ENCODE data around the gene PQBP1. TPM values are rescaled to one million over a fixed set of nuclear protein-coding genes. Genes with fewer than 3 reads are reported as not detected.

Gene PQBP1
- total and polyA plus RNA-seq, 2 donors (not counting 1 experiment from before 2014, with no cell fraction given): 41.1 to 57.0 TPM

- Histone ChIP-seq H3K9ac (ENCODE audit: insufficient read depth, low read length) (no peak overlapping the region), H2AFZ (ENCODE audit: low read length) (no peak overlapping the region), H4K20me1 (ENCODE audit: control insufficient read depth, extremely low read depth, insufficient read depth, low read length) (no peaks in the 10 kb centered on the region), H3K9me3 (ENCODE audit: control insufficient read depth, insufficient read depth, low read depth, low read length) (no peaks in the 10 kb centered on the region), H3K36me3 (ENCODE audit: control insufficient read depth, insufficient read depth, low read length) (peaks cover 2% of the 10 kb centered on the region), H3K4me1 (ENCODE audit: control insufficient read depth, extremely low read depth, insufficient read depth, low read length) (no peaks in the 10 kb centered on the region), H3K4me3 (replicated peaks in 1 of 4; ENCODE audit: control extremely low read depth in 1 of 4, insufficient read depth in 1 of 4, low read depth in 3 of 4, low read length in 4 of 4) (no peak overlapping the region), H3K27ac (ENCODE audit: insufficient read depth, low read length) (no peak overlapping the region), H3K4me2 (ENCODE audit: extremely low read depth, insufficient read depth, low read length) (no peak overlapping the region), H3K79me2 (ENCODE audit: control insufficient read depth, insufficient read depth, low read length) (no peaks in the 10 kb centered on the region), H3K27me3 (ENCODE audit: control insufficient read depth, insufficient read depth, low read length) (no peaks in the 10 kb centered on the region)
- TF ChIP-seq EZH2 (IDR thresholded peaks at IDR 0.05; ENCODE audit: low read length, missing control alignments): no peak
- TF ChIP-seq, protein P1, sequence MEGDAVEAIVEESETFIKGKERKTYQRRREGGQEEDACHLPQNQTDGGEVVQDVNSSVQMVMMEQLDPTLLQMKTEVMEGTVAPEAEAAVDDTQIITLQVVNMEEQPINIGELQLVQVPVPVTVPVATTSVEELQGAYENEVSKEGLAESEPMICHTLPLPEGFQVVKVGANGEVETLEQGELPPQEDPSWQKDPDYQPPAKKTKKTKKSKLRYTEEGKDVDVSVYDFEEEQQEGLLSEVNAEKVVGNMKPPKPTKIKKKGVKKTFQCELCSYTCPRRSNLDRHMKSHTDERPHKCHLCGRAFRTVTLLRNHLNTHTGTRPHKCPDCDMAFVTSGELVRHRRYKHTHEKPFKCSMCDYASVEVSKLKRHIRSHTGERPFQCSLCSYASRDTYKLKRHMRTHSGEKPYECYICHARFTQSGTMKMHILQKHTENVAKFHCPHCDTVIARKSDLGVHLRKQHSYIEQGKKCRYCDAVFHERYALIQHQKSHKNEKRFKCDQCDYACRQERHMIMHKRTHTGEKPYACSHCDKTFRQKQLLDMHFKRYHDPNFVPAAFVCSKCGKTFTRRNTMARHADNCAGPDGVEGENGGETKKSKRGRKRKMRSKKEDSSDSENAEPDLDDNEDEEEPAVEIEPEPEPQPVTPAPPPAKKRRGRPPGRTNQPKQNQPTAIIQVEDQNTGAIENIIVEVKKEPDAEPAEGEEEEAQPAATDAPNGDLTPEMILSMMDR (conservative IDR thresholded peaks at IDR 0.05 in 1 of 2, IDR thresholded peaks at IDR 0.05 in 1 of 2; ENCODE audit: low read depth in 1 of 2, low read length in 2 of 2): no peak
- DNase-seq (ENCODE audit: low read depth in 2 of 2): no peak
Observed at GRCh38 chrX:48933757-48934156, 36.0 kb downstream of the PQBP1 start.

DNA sequence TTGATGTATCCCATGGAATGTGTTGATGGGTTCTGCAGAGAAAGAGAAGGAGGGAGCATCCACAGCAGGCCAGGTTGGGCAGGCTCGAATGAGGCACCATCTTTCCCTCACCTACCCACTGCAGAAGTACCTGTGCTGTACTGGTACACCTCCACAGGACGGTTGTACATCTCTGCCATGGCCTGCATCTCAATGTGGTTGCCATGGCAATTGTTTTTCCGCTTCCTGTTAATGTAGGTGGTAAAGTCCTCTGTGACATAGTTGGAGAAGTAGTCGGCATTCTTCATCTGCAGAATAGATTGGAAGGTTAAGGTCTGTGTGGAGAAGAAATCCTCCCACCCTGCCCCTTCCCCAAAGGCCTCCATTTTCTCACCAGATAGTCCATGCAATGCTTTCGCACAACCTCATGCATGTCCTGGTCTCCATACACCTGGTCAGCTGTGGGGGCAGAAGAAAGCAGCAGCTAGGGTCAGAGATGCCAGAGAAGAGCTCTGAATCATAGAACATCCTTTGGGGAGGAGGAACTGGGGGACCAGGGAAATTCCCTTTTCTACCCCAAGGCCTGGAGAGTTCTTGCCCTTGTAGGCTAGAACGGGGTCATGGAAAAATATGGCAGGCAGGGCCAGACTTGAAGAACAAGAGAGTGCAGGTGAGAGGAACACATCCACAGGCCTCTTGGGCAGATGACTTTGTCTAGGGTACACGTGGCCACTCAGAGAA is 37.0 kb downstream of the PQBP1 start:
- Histone ChIP-seq H3K4me2 (ENCODE audit: extremely low read depth, insufficient read depth, low read length) (no peak overlapping the region), H3K27me3 (ENCODE audit: control insufficient read depth, insufficient read depth, low read length) (no peaks in the 10 kb centered on the region)

DNA sequence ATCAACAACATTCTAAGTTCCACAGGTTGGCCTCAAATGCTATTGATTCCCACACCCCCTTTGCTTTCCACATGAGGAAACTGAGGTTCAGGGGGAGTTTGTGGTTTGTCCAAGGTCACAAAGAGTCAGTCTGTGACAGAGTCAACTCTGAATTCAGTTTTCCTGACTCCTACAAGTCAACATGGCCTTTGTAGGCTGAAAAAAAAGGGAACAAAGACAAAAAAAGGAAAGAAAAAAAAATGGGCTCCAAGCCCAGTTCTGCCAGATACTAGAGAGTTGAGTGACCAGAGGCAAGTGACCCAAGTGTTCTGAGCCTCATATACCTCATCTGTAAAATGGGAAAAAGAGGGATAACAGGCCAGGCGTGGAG is 37.6 kb downstream of the PQBP1 start:
- Histone ChIP-seq H3K9ac (ENCODE audit: insufficient read depth, low read length) (no peak overlapping the region), H4K20me1 (ENCODE audit: control insufficient read depth, extremely low read depth, insufficient read depth, low read length) (no peaks in the 10 kb centered on the region), H3K36me3 (ENCODE audit: control insufficient read depth, insufficient read depth, low read length) (peaks cover 2% of the 10 kb centered on the region), H3K27ac (ENCODE audit: insufficient read depth, low read length) (no peak overlapping the region), H3K9me3 (ENCODE audit: control insufficient read depth, insufficient read depth, low read depth, low read length) (no peaks in the 10 kb centered on the region), H3K4me3 (replicated peaks in 1 of 4; ENCODE audit: control extremely low read depth in 1 of 4, insufficient read depth in 1 of 4, low read depth in 3 of 4, low read length in 4 of 4) (no peak overlapping the region), H2AFZ (ENCODE audit: low read length) (no peak overlapping the region), H3K79me2 (ENCODE audit: control insufficient read depth, insufficient read depth, low read length) (peaks cover 5% of the 10 kb centered on the region), H3K4me1 (ENCODE audit: control insufficient read depth, extremely low read depth, insufficient read depth, low read length) (no peaks in the 10 kb centered on the region), H3K27me3 (ENCODE audit: control insufficient read depth, insufficient read depth, low read length) (no peaks in the 10 kb centered on the region), H3K4me2 (ENCODE audit: extremely low read depth, insufficient read depth, low read length) (no peak overlapping the region)
- TF ChIP-seq, protein P1 (conservative IDR thresholded peaks at IDR 0.05 in 1 of 2, IDR thresholded peaks at IDR 0.05 in 1 of 2; ENCODE audit: low read depth in 1 of 2, low read length in 2 of 2): no peak
- TF ChIP-seq EZH2 (IDR thresholded peaks at IDR 0.05; ENCODE audit: low read length, missing control alignments): no peak
- DNase-seq (ENCODE audit: low read depth in 2 of 2): no peak

More for the DNA sequence above, 37.0 kb downstream of the PQBP1 start:
- Histone ChIP-seq H3K36me3 (ENCODE audit: control insufficient read depth, insufficient read depth, low read length) (peaks cover 2% of the 10 kb centered on the region), H3K4me3 (replicated peaks in 1 of 4; ENCODE audit: control extremely low read depth in 1 of 4, insufficient read depth in 1 of 4, low read depth in 3 of 4, low read length in 4 of 4) (no peak overlapping the region), H3K27ac (ENCODE audit: insufficient read depth, low read length) (no peak overlapping the region), H3K9ac (ENCODE audit: insufficient read depth, low read length) (no peak overlapping the region), H4K20me1 (ENCODE audit: control insufficient read depth, extremely low read depth, insufficient read depth, low read length) (no peaks in the 10 kb centered on the region), H2AFZ (ENCODE audit: low read length) (no peak overlapping the region), H3K4me1 (ENCODE audit: control insufficient read depth, extremely low read depth, insufficient read depth, low read length) (no peaks in the 10 kb centered on the region), H3K79me2 (ENCODE audit: control insufficient read depth, insufficient read depth, low read length) (peaks cover 1% of the 10 kb centered on the region), H3K9me3 (ENCODE audit: control insufficient read depth, insufficient read depth, low read depth, low read length) (no peaks in the 10 kb centered on the region)
- TF ChIP-seq, protein P1 (conservative IDR thresholded peaks at IDR 0.05 in 1 of 2, IDR thresholded peaks at IDR 0.05 in 1 of 2; ENCODE audit: low read depth in 1 of 2, low read length in 2 of 2): no peak
- no peak for TF ChIP-seq EZH2 (IDR thresholded peaks at IDR 0.05; ENCODE audit: low read length, missing control alignments)
- no peak for DNase-seq (ENCODE audit: low read depth in 2 of 2)
